COLO668 (cell line): ENCODE data around the gene PTK6.
"Not testable (repeated sequence)": the region's sequence is repeated elsewhere in the genome, so short reads cannot be mapped to it uniquely, and the experiment has no call there.

ENCODE experiments used
- DNase-seq: peaks from one replicate; lab custom pipeline; 2025; ENCODE audit not compliant: unreplicated experiment; lab: John Stamatoyannopoulos, UW

Gene PTK6

DNA sequence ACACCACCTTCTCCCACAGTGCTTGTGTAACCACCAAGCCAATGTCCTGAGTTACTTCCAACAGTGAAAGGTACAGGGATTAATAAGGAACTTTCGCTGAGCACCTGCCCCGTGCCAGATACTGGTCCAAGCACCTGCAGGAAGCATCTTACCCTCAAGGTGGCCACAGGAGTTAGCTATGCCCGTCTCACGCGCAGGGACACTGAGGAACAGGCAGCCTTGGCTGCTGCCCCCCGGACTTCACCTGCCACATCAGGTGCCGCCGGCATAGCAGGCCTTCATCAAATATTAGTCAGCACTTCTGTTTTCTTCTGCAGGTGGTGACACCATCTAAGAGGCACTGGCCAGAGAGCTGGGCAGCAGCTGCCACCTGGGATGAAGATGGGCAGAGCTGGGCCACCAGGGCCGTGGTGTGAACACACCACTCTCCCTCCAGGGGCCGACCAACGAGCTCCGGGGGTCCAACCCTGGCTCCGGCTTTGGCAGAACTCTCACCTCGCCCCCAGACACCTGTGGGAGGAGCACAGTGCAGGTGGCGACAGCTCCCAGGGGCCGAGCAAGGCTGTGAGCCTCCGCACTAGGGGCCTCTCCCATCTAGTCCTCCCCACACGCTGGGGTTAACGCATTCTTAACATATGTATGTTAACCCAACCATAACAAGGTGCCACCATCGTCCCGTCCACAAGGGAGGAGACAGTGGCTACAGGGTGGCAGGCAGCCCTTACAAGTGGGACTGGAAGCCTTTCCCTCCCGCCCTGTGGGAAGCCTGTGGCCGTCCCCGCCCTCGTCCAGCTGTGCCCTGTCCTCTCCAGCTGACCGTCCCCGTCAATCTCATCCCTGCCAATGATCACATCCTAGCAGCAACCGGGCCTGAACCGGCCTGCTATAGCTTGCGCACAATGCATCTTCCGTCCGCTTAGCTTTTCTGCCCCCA lies 19.5 kb downstream of the PTK6 start:
- DNase-seq = no peak

DNA sequence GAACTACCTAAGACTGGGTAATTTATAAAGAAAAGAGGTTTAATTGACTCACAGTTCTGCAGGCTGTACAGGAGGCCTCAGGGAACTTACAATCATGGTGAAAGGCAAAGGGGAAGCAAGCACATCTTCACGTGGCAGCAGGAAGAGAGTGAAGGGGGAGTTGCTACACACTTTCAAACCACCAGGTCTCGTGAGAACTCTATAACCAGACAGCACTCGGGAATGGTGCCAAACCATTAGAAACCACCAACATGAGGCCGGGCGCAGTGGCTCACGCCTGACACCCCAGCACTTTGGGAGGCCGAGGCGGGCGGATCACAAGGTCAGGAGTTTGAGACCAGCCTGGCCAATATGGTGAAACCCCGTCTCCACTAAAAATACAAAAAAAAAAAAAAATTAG lies 22.7 kb downstream of the PTK6 start:
- DNase-seq = not testable (repeated sequence)

DNA sequence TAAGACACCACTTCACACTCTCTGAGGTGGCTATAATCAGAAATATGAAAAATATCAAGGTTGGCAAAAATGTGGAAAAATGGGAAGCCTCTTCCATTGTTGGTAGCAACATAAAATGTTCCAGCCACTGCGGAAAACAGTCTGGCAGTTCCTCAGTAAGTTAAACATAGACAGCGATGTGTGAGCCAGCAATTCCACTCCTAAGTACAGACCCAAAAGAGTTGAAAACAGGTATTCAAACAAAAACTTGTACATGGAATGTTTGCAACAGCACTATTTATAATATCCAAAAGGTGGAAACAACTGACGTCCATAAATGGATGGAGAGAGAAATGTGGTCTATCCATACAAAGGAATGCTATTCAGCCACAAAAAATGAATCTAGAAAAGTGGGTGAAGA lies 24.0 kb downstream of the PTK6 start:
- DNase-seq = no peak

DNA sequence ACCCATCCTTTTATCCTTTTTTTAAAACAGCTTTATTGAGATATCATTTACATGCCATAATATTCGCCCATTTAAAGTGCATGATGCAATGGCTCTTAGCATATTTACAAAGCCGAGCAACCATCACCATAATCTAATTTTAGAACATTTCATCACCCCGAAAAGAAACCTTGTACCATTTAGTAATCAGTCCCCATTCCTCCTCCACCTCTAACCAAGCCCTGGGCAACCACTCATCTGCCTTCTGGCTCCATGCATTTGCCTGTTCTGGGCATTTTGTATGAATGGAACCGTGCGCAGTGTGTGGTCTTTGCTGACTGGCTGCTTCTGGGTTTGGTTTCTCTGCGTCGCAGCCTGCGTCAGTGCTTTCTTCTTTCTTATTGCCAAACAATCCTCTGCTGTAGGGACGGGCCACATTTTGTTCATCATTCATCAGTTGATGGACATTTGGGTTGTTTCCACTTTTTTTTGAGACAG lies 28.1 kb downstream of the PTK6 start:
- DNase-seq = no peak

DNA sequence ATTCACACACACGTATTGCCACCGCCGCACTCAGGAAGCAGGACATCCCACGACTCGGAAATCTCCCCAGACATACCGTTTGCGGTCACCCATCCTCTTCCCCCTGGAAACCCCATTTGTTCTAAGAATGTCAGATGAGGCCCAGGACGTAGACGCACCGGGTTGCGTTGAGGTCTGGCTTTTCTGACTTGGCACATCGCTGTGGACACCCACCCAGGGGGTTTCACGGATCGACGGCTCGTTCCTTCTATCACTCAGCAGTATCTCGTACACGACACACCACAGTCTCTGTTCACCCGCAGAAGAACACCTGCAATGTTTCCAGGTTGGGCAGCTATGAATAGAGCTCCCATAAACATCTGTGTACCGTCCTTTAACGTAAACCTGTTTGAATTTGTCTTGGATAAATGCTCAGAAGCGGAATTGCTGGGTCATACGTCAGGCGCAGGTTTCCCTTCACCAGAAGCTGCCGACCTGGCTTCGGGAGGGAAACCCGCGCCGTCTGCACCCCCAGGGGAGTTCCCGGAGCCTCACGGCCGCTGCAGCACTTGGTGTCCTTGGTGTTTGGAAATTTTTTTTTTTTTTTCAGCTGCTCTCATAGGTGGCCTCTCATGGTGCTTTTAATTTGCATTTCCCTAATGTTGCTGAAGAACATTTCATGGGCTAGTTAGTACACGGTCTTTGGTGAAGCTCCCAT lies 29.0 kb downstream of the PTK6 start:
- peak; percentile 17 for DNase-seq

DNA sequence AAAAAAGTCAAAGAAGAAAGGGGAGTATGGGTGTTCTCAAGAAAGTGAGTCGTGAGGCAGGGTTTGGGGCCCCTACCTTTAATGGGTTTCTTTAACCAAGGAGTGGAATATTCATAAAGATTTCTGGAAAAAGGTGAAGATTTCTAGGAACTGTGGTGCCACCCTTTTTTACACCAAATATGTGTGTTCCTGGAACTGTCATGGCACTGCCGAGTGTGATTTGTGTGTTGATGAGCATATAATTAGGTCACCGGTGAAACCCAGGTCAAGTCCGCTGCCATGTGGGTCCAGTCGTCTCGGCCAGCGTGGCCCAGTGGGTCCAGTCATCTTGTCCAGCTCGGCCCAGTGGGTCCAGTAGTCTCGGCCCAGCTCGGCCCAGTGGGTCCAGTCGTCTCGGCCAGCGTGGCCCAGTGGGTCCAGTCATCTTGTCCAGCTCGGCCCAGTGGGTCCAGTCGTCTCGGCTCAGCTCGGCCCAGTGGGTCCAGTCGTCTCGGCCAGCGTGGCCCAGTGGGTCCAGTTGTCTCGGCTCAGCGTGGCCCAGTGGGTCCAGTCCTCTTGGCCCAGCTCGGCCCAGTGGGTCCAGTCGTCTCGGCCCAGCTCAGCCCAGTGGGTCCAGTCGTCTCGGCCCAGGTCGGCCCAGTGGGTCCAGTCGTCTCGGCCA lies 30.0 kb downstream of the PTK6 start:
- DNase-seq = no peak

DNA sequence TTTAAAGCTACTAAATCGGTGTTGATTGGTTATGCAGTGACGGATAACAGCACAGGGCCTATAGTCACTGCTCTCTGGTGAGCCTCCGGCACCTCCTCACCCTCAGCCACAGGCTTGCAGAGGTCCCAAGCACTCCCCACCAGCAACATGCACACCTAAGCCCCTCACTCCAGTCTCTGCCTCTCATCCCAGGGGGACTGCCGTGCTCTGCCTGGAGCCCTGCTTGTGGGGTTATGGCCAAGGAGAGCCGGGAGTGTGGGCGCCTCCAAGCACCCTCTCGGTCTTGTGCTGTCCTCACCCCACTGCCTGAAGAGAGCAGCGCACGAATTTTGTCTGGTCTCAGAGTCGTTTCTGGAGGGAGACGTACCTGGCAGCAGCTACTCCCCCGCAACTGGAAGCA lies 31.5 kb downstream of the PTK6 start:
- no peak for DNase-seq

DNA sequence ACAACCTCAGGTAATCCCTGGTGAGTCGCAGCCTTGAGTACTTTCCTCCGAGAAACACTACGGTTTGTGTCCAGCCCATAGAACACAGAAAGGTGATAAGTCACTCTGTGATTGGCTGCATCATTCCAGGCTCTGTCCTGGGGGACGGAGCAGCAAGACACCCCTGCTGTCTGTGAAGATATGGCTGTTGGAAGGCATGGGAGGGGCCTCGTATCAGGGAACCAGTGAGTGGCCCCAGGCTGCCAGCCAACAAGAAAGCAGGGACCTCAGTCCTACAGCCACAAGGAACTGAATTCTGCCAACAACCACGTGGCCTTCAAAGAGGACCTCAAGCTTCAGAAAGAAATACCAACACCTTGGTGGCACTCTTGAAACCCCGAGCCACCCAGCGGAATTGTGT lies 31.9 kb downstream of the PTK6 start:
- no peak for DNase-seq

DNA sequence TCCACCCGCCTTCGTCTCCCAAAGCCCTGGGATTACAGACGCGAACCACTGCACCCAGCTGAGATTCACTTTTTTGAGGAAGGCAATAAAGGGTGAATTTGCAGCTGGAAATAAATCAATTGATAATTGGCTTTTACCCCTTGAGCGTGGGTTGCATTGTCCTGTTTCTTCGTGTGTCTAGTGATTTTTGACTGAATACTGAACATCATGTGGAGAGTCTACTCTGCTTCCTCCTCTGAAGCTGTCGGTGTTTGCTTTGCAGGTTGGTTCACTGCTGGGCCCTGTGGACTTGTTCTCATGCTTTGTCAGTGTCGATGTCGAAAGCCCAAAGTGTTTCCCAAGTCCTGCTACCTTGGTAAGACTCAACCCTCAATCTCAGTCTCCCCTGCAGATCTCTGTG lies 32.5 kb downstream of the PTK6 start:
- no peak for DNase-seq

DNA sequence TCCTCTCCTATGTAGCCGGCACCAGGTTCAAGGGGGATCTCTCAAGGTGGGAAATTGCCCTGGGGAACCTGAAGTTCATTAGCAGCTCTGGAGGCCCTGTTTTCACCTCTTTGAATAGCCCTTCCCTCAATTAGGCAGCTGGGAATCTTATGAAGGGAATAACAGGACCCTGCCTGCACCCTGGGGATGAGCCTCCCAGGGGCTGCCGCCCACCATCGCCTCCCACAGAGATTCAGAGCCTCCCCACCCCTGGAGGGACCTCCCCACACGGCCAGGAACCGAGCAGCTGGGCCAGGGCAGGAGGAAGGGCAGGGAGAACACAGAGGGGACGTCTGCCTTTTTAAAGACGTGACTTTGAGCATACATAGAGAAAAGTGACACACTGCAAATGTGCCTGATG lies 33.7 kb downstream of the PTK6 start:
- no peak for DNase-seq

DNA sequence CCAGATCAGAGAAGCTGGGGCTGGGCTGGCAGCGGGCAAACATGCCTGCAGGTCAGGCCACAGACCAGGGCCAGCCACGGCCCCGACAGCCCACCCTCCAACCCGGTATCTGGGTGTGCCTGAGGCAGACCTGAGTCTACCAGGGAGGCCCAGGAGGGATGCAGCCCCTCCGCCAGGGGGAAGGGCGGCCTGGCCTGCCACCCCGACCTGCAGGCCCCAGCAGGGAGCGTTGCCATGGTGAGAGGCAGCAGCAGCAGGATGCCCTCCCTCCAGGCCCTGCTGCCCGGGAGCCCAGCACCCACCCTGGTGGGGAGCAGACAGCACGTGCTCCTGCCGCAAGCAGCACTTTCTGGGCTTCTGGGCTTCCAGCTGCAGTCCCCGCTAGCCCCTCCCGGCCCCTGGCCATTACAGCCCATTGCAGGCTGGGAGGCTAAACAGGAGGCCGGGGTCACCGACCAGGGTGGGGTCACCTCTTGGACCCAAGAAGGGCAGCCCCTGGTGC lies 34.5 kb downstream of the PTK6 start:
- DNase-seq = peak; percentile 54

DNA sequence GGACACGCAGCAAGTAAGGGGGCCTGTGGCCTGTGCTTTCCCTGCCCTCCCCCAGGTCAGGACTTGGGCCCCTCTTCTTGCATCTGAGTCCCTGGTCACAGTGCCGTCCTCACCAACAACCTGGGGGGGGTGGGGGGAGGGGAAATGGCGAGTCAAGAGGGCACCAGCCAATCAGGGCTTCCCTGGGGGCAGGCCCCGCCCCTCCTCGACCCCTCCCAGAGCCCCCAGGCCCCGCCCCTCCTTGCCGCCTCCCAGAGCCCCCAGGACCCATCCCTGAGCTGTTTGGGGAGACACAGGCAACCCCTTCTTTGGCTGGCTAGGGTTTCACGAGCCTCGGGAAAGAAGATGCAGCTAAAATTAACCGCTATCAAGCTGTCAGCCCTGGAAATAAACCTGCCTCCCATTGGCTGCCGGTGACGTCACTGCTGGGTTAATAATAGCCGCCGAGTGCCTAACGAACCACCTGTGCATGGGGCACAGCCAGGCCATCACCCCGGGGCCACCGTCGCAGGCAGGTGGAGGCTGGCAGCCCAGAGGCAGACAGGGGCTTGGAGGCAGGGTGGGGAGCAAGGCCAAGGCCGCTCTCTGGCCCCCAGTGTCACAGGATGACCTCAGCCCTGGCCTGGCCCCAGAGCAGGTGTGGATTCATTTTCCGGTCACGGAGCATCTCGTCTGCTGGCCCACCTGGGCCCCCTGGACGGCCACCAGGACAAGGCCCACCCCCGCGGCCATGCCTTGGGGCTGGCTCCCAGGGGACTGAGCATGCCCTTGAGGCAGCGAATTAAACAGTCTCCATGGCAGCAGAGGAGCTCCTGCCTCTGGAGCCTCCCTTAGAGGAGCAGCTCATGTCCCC lies 35.1 kb downstream of the PTK6 start:
- DNase-seq = peak; percentile 91

DNA sequence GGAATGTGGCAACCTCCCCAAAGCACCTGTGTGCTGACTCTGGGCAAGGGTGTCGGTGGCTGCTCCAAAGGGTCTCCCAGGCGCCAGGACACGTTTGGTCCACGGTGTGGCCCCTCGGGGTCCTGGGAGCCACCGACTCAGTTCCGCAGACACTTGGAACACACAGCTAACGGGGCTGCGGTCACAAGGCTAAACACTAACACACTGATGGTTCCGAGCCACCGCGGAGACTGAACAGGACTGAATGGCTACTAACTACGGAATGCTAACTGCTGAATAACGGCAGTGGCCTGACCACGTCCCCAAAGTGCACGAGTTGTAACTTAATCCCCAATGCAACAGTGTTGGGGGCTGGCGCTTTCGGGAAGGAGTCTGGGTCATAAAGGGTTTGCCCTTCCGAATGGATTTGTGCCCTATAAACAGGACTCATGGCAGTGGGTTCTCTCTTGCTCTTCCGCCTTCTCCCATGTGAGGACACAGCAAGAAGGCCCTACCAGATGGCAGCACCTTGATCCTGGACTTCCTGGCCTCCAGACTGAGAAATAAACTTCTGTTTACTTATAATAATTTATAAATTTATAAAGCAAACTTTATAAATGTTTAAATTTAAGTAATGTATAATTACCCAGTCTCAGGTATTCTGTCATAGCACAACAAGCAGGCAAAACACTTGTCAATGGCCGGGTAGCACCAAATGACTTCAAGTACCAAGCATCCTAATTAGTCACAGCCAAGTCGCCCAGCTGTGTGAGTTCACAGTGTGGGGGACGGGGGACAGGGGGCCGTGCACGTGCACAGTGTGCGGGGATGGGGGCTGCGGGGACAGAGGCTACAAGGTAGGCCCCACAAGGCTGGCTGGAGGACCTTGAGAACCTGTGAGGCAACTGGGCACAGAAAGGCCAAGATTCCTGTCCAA lies 36.0 kb downstream of the PTK6 start:
- DNase-seq = no peak

DNA sequence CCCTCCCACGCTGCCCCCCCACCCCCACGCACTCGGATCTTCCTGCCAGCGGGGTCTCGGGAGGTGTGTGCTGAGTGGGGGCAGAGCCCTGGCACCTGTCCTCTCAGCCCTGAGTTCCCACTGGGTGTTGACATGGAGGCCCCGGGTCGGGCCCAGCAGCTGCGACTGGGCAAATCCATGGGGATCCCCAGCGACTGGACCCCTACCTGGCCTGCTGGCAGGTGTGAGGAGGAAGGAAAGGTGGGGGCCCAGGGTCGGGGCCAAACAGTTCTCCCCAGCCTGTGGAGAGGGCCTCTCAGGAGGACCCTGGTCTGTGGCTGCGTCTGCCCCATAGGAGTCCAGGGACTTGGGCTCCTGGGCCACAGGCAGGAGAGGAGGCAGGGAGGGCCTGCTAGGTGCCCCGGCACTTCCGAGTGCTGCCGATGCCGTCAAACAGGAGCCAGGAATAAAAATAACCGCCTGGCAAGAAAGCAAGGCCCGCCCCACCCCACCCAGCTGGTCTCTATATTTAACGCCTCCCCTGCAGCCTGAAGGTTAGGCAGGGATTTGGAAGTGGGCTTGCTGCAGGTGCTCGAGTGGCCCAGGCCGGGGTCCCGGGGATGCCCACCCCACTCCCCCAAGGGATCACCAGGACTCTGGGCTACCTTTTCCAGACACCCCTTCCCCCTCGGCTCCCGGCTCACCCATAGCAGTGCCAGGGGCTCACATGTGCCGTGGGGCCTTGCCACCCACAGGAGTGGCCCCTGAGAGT lies 36.9 kb downstream of the PTK6 start:
- no peak for DNase-seq

DNA sequence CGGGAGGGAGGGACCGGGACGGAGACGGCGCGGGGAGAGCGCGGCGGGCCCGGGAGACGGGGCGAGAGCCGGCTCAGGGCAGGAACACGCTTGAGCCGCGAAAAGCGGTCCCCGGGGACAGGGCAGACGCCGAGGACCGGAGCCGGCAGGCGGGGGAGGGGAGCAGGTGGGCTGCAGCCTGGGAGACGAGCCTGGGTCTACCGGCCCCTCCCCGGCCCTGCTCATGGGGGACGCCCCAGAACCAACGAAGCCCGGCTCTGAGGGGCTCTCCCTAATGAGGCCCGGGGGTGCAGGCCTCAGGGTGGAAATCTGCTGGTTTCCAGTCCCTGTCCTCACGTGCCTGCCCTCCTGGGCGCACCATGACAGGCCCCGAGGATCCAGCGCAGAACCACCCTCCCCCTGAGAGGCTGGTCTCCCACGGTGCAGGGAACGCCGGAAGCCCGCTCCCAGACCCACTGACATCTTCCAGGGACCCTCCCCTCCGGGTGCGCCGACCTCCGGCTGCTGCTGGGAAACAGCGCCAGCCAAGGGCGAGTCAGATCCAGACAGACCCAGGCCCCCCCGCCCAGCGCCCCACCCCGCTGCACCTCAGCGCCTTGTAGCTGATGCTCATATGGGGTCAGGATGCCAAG lies 37.7 kb downstream of the PTK6 start:
- DNase-seq = no peak

DNA sequence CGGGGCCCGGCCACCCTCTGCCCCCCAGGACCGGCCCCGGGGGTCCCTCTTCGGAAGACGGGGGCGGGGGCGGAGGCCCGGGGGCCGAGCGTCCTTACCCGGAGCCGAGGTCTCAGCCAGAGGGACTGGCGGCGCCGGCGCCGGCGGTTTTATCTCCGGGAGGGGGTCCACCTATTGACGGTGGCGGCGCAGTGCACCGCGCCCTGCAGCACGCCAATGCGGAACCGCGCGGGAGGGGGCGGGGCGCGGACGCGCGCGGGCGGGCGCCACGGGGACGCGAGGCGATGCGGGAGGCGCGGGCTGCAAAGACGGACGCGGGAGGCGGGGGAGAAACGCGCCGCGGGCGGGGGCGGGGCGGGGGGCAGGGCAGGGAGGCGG lies 38.2 kb downstream of the PTK6 start, which contains the start of gene EEF1A2:
TSS of gene EEF1A2 (minus strand) at position 124 of the 378 bp plus-strand sequence. CDS start 1,320 bp downstream, outside the sequence.
- peak; percentile 71 for DNase-seq

DNA sequence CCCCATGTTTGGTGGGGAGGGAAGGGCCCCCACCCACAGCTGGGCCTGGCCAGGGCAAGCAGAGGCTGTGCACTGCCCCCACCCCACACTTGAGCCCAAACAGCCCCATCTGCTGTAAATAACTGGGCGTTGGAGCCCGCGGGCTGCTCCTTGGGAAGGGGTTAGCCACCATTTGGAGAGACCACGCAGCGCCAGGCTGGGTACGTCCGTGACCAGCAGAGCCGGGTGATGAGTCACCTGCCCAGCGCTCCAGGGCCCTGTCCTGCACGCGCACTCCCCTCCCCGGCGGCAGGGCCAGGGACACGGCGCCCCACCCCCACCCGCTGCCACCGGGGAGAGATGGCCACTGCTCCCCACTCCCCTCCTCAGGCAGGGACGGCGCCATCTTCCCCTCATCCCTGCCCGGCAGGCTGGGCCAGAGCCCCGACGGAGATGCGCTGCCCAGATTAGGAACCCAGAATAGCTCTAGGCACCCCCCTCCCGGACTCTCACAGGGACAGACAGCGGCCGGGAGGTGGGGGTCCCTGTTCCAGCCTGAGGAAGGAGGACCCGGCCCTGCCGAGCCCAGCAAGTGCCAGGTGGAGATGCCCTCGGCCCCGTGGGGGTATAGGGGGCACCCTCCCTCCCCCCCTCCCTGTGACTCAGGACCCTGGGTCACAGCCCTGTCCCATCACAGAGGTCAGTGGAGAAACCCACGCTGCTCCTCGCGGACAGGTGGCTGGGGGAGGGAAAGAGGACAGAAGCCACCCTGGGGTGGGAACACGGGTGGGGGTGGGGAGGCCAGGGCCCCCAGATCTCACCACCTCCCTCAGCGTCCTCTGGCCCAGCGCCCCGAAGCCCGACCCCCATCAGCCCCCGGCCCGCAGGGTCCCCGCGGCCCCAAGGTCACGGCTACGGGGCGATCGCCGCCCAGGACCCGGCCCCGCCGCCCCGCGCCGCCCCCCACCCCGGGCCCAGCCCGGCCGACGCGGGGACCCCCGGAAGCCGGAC lies 38.9 kb downstream of the PTK6 start:
- peak; percentile 74 for DNase-seq
